Thoracic aorta (tissue), 2 donors: Measurements from ENCODE around the gene LCN2. TPM values are rescaled to one million over a fixed set of nuclear protein-coding genes. Genes with fewer than 3 reads are reported as not detected.

Experiments used
- ATAC-seq: fragments of 150-250 bp; one replicate; pipeline ENCODE4 v1.8.0; 2017; ENCODE audit warnings: low read depth; ENCODE audit not compliant: insufficient number of reproducible peaks, low FRiP score
- DNase-seq: peaks from one replicate; pipeline ENCODE4 v3.0.0-alpha.2; 2020; ENCODE audit warnings: low spot score
- H3K27ac ChIP-seq, 2 donors: fragments of 200-600 bp; sonication (generic); 1 replicate in 1 of 2; 2 replicates in 1 of 2; pipeline ENCODE4 v1.5.1; 2016; ENCODE audit warnings: mild to moderate bottlenecking in 2 of 2, moderate library complexity in 2 of 2
- H3K27me3 ChIP-seq: fragments of 200-600 bp; sonication (generic); replicated peaks from 2 replicates; pipeline ENCODE4 v1.6.0; 2016; ENCODE audit warnings: mild to moderate bottlenecking; ENCODE audit not compliant: insufficient read depth
- H3K36me3 ChIP-seq: fragments of 200-600 bp; sonication (generic); one replicate; pipeline ENCODE4 v1.5.1; 2016
- H3K4me1 ChIP-seq, 2 donors: fragments of 200-600 bp; sonication (generic); 1 replicate in 1 of 2; 2 replicates in 1 of 2; pipeline versions ENCODE4 v1.5.1 to v1.6.0; 2016; ENCODE audit warnings: low read depth in 2 of 2, mild to moderate bottlenecking in 1 of 2; ENCODE audit not compliant: control insufficient read depth in 1 of 2
- H3K4me3 ChIP-seq: fragments of 200-600 bp; sonication (generic); 2 replicates; pipeline ENCODE4 v1.5.1; 2016; ENCODE audit warnings: mild to moderate bottlenecking
- H3K9me3 ChIP-seq: fragments of 200-600 bp; sonication (generic); 2 replicates; pipeline ENCODE4 v1.5.1; 2016
- total RNA-seq, 2 donors: library from RNA; depleted of rRNA; stranded (reverse); fragments of >200 nt; gene quantifications; one replicate each; pipeline versions ENCODE4 v1.1.0 to v1.2.3, GENCODE V29; 2016
- TF ChIP-seq, protein P1 (sequence below): fragments of 200-600 bp; sonication (generic); IDR thresholded peaks from one replicate; pipeline ENCODE4 v1.5.1; 2019; ENCODE audit warnings: antibody characterized with exemption

Gene LCN2
- total RNA-seq, 2 donors from 2014 or later, result not detected

DNA sequence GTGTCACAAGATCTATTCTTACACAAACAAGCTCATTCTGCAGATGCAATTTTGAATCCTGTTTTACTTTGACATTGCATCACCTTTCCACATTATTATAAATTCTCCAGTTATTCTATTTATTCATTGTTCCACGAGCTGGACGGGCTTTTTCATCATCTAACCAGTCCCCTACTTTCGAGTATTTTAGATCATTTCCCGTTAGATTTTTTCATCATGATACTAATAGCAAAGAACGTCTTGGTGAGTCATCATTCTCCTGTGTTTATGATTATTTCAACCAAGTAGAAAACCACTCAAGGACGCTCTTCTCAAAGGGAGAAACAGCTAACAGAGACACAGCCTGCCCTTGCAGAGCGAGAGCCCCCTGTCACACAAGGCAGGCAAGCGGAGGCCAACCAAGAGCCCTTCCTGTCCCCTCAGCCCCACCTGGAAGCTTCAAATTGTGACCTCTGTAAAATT lies 25.9 kb downstream of the LCN2 start:
- DNase-seq (no peak), ATAC-seq (no peak)
- Histone ChIP-seq H3K4me3 (no peak overlapping the region), H3K36me3 (peaks cover 51% of the 10 kb centered on the region), H3K27ac (no peak overlapping the region), H3K27me3 (no peaks in the 10 kb centered on the region), H3K9me3 (no peaks in the 10 kb centered on the region), H3K4me1 (no peaks in the 10 kb centered on the region)
- TF ChIP-seq, protein P1, sequence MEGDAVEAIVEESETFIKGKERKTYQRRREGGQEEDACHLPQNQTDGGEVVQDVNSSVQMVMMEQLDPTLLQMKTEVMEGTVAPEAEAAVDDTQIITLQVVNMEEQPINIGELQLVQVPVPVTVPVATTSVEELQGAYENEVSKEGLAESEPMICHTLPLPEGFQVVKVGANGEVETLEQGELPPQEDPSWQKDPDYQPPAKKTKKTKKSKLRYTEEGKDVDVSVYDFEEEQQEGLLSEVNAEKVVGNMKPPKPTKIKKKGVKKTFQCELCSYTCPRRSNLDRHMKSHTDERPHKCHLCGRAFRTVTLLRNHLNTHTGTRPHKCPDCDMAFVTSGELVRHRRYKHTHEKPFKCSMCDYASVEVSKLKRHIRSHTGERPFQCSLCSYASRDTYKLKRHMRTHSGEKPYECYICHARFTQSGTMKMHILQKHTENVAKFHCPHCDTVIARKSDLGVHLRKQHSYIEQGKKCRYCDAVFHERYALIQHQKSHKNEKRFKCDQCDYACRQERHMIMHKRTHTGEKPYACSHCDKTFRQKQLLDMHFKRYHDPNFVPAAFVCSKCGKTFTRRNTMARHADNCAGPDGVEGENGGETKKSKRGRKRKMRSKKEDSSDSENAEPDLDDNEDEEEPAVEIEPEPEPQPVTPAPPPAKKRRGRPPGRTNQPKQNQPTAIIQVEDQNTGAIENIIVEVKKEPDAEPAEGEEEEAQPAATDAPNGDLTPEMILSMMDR, result no peak

DNA sequence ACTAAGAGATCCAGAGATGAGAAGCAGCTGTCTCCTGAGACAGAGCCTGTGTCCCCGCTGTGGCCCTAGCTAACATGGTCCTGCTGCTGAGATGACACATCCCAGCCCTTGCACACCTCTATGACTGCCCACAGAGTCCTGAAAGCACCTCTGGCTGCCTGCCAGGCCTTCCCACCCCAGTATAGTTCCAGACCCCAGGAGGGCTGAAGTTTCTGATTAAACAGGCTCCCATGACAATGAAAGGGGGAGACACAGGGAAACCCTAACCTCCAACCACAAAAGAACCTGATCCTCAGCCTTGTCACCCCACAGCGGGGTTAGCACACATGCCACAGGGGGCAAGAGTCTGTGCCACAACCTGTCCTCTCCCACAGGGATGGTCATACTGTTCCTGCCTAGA lies 26.5 kb downstream of the LCN2 start:
- Histone ChIP-seq H3K4me1 (no peaks in the 10 kb centered on the region), H3K9me3 (no peaks in the 10 kb centered on the region), H3K36me3 (peaks cover 53% of the 10 kb centered on the region), H3K27me3 (no peaks in the 10 kb centered on the region), H3K27ac (no peak overlapping the region), H3K4me3 (no peak overlapping the region)
- DNase-seq (no peak), ATAC-seq (no peak)
- TF ChIP-seq, protein P1, result no peak

DNA sequence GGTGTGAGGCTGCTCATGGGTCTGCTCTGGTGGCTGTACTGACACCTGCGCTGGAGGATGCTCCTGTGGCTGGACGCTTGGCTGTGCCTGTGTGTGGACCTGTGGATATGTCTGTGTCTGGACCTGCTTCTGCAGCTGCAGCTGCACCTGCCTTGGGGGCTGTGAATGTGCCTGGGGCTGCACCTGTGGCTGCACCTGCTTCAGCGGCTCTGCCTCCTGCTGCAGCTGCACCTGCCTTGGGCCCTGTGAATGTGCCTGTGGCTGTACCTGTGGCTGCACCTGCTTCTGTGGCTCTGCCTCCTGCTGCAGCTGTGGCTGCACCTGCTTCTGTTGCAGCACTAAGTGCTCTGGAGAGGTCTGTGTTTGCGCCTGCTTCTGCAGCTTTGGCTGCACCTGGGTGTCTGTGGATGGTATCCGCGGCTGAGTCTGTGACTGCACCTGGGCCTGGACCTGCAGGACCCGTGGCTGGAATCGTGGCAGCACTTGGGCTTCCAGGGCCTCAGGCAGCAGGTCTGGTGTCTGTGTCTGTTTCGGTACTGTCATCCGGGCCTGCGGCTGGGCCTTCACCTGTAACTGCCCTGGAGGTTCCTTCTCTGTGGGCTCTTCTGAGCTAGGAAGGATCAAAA lies 29.7 kb downstream of the LCN2 start:
- no peaks in the 10 kb centered on the region for H3K9me3 ChIP-seq
- ATAC-seq (no peak), DNase-seq (no peak)
- H3K27me3 ChIP-seq, result no peaks in the 10 kb centered on the region
- TF ChIP-seq, protein P1, result no peak
- no peak overlapping the region for H3K27ac ChIP-seq
- peaks cover 54% of the 10 kb centered on the region for H3K36me3 ChIP-seq
- no peaks in the 10 kb centered on the region for H3K4me1 ChIP-seq
- no peak overlapping the region for H3K4me3 ChIP-seq

DNA sequence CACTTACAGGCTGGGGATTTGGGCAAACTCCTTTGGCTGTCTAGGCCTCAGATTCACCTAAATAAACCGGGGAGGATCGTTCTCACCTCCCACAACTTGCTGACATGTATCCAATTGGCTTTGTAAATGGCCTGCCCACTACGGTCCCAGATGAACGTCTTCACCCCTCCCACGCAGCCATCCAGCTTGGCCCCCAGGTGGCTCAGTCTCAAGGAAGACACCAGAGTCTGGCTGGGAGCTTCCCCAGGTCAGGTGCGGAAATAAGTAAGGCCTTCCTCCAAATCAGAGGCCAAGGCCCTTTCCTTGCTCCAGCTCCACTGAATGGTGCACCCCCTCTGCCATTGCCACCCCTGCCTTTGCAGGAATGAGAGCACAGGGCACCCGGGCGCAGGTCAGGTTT lies 30.7 kb downstream of the LCN2 start:
- H3K4me3 ChIP-seq, result no peak overlapping the region
- H3K36me3 ChIP-seq, result peaks cover 59% of the 10 kb centered on the region
- H3K27ac ChIP-seq, result no peak overlapping the region
- no peaks in the 10 kb centered on the region for H3K27me3 ChIP-seq
- TF ChIP-seq, protein P1, result no peak
- H3K4me1 ChIP-seq, result no peaks in the 10 kb centered on the region
- H3K9me3 ChIP-seq, result no peaks in the 10 kb centered on the region
- ATAC-seq (no peak), DNase-seq (no peak)

DNA sequence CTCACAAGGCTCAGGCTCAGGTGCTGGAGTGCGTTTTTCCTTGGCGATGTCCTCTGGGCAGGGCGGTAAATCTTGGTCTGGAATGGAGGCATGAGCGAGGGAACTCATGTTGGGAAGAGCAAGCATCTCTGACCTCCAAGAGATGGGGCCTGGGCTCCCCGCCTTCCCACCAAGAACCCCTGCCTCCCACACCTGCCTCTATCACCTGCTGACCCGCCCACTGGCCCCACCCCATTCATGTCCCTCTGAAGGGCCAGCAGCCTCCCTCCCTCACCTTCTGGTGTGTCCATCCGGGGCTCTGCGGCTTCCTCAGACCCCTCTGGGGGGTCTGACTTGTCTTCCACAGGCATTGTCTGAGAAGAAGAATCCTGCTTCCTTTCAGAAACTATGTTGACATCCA lies 31.2 kb downstream of the LCN2 start:
- no peaks in the 10 kb centered on the region for H3K9me3 ChIP-seq
- H3K4me1 ChIP-seq, result no peaks in the 10 kb centered on the region
- TF ChIP-seq, protein P1, result no peak
- no peak overlapping the region for H3K4me3 ChIP-seq
- ATAC-seq, result no peak
- no peaks in the 10 kb centered on the region for H3K27me3 ChIP-seq
- peaks cover 60% of the 10 kb centered on the region for H3K36me3 ChIP-seq
- H3K27ac ChIP-seq, result peak overlapping the region in 1 of 2 donors; percentile 8
- DNase-seq, result no peak
